ENCODE data around the gene PRPS1.
A peak's percentile ranks its signal among the peaks of the same experiment; 100 is the strongest.
"Not testable (repeated sequence)": the region's sequence is repeated elsewhere in the genome, so short reads cannot be mapped to it uniquely, and the experiment has no call there.

The PRPS1 gene

GRCh38 chrX:107627838-107628661 lies at the start of gene PRPS1:
Gene PRPS1 (plus strand): TSS chrX:107628510. CDS start chrX:107628629, 119 bp downstream.
- DNase-seq, result peak; percentile 81 to 84

DNA sequence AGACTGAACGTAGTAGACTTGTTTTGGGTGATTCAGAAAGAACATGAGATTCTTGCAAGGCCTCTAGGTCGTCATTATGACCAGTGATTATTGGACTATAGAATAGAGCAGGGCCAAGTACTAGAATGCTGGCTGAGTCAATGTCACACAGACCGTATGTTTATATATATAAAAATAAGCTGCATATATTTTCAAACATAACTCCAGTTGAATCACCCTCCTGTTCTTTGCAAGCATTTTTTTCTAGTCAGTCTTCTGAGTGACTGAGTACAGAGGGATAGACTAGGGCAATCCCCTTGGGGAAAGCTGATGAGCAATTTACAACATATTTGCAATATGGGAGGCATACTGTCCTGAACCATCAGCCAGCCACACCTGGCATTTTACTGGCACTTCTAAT lies 48.4 kb upstream of the PRPS1 start:
- no peak for DNase-seq

DNA sequence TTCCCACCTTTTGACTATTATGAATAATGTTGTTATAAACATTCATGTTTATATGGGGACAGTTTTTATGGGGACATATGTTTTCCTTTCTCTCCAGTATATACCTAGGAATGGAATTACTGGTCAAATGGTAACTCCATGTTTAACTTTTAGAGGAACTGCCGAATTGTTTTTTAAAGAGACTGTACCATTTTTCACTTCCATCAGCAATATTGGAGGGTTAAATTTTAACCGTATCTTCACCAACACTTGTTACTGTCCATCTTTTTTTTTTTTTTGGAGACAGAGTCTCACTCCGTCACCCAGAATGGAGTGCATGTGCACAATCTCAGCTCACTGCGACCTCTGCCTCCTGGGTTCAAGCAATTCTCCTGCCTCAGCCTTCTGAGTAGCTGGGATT lies 46.4 kb upstream of the PRPS1 start:
- no peak for DNase-seq

DNA sequence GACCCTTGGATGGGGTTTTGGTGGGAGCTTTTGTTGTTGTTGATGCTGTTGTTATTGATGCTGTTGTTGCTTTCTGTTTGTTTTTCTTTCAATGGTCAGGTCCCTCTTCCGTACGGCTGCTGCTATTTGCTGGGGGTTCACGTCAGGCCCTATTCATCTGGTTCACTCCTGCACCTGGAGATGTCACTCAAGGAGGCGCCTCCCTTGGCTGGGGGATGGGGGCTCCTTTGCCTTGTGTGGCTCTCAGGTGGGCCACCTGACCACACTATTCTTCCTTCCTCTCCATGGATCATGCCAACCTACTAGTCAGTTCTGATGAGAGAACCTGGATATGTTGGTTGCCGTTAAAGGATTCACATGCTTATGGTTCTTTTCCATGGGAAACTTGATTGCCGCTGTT lies 39.1 kb upstream of the PRPS1 start:
- DNase-seq, result no peak

DNA sequence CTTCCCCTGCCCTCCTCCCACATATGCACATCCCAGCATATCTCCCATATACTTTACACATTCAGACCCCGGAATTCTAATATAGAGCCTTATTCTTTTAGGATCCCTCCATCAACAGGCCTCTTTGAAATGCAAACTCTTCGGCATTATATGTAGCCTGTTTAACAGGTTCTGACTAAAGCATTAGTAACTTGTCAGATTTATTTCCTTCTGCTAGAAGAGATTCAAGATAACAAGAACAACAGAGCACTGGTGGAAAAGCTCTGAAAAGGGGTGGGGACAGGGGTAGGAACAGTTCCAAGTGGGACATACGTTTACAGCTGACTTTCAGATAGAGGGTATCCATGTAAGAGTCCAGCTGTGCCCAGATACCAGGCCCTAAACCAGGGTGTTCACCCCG lies 31.7 kb upstream of the PRPS1 start:
- DNase-seq, result no peak

GRCh38 chrX:107597264-107597663 lies 31.0 kb upstream of the PRPS1 start:
- no peak for DNase-seq

DNA sequence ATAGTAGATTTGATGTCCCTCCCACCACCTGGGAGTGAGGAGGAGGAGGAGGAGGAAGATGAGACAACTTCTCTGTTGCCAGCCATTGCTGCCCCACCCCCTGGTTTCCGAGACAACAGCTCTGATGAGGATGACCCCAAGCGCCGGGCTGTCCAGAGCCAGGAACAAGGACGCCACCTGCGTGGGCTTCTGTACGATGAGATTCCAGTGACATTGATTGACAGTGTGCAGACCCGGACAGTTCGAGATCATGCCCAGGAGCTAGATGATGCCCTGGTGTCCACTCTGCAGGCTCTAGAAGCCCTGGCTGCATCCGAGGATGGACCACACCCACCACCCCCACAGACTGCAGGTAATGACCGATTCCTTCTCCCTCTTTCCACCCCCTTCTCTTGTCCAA lies 30.5 kb upstream of the PRPS1 start:
- DNase-seq, result no peak

DNA sequence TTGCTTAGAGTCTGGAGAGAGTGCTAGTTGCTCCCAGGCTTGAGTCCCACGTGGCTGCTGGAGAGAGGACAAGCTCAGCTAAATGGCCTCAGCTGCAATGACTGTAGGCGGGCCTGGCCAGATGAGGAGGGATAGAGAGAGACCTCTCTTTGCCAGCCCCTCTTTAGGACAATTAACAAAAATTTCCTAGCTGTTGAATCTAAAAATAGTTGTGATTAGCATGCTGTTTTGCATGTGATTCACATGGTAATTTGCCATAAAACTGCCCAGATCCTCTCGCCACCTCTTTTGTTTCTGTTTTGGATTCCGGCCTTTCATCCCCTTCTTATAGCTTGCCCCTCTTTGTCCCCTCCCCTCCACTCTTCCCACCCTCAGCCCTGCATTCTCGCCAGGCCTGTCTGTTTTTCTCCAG lies 28.9 kb upstream of the PRPS1 start:
- no peak for DNase-seq

GRCh38 chrX:107600366-107600765 lies 27.9 kb upstream of the PRPS1 start:
- no peak for DNase-seq

GRCh38 chrX:107601326-107601725 lies 27.0 kb upstream of the PRPS1 start:
- DNase-seq, result no peak

DNA sequence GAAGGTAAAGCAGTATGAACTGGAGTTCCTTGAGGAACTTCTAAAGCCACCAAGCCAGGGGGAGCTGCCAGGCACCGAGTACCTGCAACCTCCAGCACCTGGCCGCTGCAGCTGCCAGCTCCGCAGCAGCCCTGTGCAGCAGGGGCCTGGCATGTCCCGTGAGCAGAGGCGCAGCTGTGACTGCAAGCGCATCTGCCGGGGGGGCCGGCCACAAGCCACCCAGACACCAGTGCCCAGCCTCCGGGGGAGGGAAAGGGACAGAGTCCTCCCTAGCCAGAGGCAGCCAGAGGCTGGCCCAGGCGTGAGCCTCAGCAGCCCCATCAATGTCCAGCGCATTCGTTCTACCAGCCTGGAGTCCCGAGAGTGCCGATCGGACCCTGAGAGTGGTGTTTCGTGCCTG lies 26.6 kb upstream of the PRPS1 start:
- no peak for DNase-seq

GRCh38 chrX:107602694-107603239 lies 25.5 kb upstream of the PRPS1 start:
- DNase-seq, result no peak

DNA sequence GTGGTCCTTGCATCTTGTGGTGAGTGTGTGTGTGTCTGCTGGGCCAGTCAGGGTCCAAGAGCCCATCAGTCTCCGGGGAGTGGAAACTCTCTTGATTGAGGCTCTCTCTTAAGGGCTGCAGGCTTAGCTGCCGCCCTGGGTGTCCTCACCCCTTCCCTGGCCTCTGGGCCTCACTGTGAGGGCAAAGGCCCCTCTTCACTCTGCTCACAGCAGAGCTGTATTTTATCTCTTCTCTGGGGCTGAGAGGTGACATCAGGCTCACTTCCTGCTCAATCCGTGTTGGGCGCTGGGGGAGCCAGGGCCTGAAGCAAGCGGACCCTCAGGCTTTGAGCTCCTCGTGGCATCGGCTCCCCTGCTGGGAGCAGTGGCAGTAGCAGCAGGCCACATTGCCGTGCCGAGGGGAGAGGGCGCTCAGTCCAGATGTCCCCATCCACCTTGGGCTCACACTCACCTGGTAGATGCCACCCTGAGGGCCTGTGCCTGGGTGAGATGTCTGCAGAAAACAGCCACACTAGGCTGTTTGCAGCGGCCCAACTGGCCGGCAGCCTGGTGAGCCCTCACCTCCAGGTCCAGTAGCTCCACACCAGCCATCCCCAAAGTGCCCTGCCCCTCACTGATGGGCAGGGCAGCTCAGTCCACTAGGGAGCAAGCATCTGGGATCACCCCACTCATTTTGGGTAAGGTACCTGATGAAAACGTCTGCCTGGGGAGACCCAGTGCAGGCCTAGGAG lies 24.7 kb upstream of the PRPS1 start:
- no peak for DNase-seq

- not testable (repeated sequence) for DNase-seq
Observed at GRCh38 chrX:107609061-107609460, 19.2 kb upstream of the PRPS1 start.

DNA sequence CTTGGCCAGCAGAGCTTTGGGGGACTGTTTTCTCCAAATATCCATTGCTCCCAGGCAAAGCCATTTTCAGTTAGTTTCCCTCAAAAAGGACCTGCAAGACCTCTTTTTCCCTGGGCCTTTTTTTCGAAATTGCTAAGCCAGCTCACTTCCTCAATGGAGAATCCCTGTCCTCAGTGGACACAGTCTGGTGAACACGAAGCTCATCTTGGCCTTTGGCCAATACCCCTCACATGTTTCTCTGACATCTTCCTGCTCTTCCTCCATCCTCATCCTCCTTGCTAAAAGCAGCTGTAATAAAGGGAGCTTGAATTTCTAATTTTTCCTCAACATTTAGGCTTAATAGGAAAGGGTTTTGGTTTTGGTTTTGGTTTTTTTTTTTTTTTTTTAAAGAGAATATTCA lies 17.6 kb upstream of the PRPS1 start:
- no peak for DNase-seq

DNA sequence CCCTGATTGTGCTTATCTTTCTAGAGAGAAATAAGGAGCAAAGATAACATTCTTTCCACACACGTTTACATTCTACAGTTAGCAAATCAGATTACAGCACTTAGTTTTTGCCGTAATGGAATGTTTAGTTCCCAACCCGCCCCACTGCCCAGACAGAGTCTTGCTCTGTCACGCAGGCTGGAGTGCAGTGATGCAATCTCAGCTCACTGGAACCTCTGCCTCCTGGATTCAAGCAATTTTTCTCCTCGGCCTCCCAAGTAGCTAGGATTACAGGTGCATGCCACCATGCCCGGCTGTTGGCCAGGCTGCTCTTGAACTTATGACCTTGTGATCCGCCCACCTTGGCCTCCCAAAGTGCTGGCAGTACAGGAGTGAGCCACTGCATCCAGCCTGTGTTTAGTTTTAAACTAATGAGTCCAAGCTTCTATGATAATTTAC lies 8.4 kb upstream of the PRPS1 start:
- no peak for DNase-seq

GRCh38 chrX:107624893-107625292 lies 3.4 kb upstream of the PRPS1 start:
- no peak for DNase-seq

- DNase-seq, result no peak
Observed at GRCh38 chrX:107625739-107626138, 2.6 kb upstream of the PRPS1 start.

- DNase-seq, result no peak
Observed at GRCh38 chrX:107626481-107626880, 1.8 kb upstream of the PRPS1 start.

GRCh38 chrX:107626916-107627315 lies 1.4 kb upstream of the PRPS1 start:
- DNase-seq, result no peak

DNA sequence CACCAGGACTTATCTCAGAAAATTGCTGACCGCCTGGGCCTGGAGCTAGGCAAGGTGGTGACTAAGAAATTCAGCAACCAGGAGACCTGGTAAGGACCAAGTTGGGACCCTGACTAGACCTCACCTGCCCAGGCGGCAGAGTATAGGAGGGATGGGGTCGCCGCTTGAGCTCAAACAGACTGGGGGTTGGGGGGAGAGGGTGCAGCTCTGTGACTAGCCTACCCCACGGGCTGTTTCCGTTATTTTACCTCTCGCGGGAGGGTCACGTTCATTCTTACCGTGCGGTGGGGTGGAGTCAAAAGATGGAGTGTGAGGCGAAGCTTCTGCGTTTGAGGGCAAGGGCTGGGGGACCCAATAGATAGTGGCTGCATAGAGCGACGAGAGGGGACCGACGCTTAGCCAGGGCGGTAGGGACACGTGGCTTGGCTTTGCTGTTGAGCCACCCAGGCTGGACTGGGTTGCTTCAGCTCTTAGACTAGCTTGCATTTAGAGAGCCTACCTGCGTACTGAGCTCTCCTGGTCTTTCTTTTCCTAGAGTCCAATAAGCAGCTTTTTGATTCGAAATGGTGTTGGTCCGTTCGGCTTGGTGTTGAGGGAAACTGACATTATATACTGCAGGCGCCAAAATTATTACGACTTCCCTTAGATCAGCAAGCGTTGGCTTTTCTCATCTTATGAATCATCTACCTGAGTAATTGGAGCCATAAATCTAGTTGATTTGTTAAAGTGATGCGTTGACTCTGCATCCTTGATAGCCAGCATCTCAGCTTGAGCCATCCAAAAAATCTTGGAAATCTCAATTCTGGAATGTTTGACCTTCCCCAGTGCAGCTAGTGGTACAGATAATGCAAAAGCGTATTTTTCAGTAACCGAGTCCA lies 591 bp downstream of the PRPS1 start:
- DNase-seq, result peak; percentile 27 to 29

- DNase-seq, result no peak
Observed at GRCh38 chrX:107629540-107629909, 1.2 kb downstream of the PRPS1 start.

All from activated CD4-positive, alpha-beta T cell treated with anti-CD3 and anti-CD28 coated beads, Interleukin-2, amount 50 U/mL, for 4 hours (primary cell).